ENCODE data around the gene PLPPR5.

Gene PLPPR5

GRCh38 chr1:98849969-98850636 is 154.6 kb downstream of the PLPPR5 start:
- H3K36me3 ChIP-seq (ENCODE audit: control insufficient read depth, insufficient read depth, low read length): no peaks in the 10 kb centered on the region
- no peak overlapping the region for H3K27ac ChIP-seq (ENCODE audit: low read depth, low read length)

GRCh38 chr1:98842241-98842640 is 162.4 kb downstream of the PLPPR5 start:
- Histone ChIP-seq H3K27me3 (ENCODE audit: control insufficient read depth, insufficient read depth, low read length) (no peaks in the 10 kb centered on the region), H3K4me3 (ENCODE audit: low read depth, low read length) (no peak overlapping the region), H3K36me3 (ENCODE audit: control insufficient read depth, insufficient read depth, low read length) (no peaks in the 10 kb centered on the region), H3K9me3 (ENCODE audit: control insufficient read depth, insufficient read depth, low read depth, low read length) (no peaks in the 10 kb centered on the region), H3K27ac (ENCODE audit: low read depth, low read length) (no peak overlapping the region), H3K4me1 (ENCODE audit: control insufficient read depth, insufficient read depth, low read length) (no peaks in the 10 kb centered on the region), H3K9ac (ENCODE audit: low read length) (no peak overlapping the region)

More at GRCh38 chr1:98849969-98850636, 154.6 kb downstream of the PLPPR5 start:
- Histone ChIP-seq H3K9ac (ENCODE audit: low read length) (no peak overlapping the region), H3K9me3 (ENCODE audit: control insufficient read depth, insufficient read depth, low read depth, low read length) (no peaks in the 10 kb centered on the region), H3K4me3 (ENCODE audit: low read depth, low read length) (no peak overlapping the region), H3K4me1 (ENCODE audit: control insufficient read depth, insufficient read depth, low read length) (peaks cover 13% of the 10 kb centered on the region; the same call in 1 of the 2 replicates), H3K27me3 (ENCODE audit: control insufficient read depth, insufficient read depth, low read length) (no peaks in the 10 kb centered on the region)

All from HUES6 (cell line).